Stimulated activated CD4-positive, alpha-beta T cell treated with anti-CD3 and anti-CD28 coated beads, Interleukin-12 subunit alpha, Interleukin-12 subunit beta, amount 100 ng/mL, for 4 hours (primary cell): Measurements from ENCODE around the gene LGALS8.
"Not testable (repeated sequence)": the region's sequence is repeated elsewhere in the genome, so short reads cannot be mapped to it uniquely, and the experiment has no call there.

Source experiments
- DNase-seq: peaks from one replicate; pipeline ENCODE4 v3.0.0-alpha.2; 2020

The LGALS8 gene

DNA sequence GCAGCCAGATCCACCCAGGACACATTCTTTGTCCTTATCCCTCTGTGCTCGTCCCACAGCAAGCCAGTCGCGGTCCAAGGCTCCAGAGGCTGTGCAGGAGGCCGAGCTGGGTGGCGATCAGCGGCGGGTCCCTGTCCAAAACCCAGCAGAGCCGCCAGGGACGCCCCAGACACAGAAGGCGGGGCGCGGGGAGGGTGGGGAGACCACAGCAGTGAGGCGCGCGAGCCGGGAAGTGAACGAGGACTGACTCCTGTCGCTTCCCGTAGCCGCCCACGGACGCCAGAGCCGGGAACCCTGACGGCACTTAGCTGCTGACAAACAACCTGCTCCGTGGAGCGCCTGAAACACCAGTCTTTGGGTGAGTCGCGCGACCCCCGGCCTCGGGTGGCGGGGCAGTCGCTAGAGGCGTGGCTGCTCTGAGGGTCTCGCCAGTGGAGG lies at the start of gene LGALS8:
TSS of gene LGALS8 (plus strand) at position 279 of the 438 bp plus-strand sequence. CDS start 2,089 bp downstream, outside the sequence.
- DNase-seq, result peak; percentile 86

DNA sequence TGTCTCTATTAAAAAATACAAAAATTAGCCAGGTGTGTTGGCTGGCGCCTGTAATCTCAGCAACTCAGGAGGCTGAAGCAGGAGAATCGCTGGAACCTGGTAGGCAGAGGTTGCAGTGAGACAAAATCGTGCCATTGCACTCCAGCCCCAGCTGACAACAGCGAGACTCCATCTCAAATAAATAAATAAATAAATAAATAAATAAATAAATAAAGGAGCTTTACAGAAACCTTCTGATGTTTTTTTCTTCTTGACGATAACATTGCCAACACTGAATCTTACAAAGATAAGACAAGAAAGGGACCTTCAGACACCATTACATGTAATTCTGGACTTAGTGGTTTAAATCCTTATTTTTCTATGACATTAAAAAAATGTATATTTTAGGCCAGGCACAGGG lies 47.8 kb upstream of the LGALS8 start:
- DNase-seq, result no peak

DNA sequence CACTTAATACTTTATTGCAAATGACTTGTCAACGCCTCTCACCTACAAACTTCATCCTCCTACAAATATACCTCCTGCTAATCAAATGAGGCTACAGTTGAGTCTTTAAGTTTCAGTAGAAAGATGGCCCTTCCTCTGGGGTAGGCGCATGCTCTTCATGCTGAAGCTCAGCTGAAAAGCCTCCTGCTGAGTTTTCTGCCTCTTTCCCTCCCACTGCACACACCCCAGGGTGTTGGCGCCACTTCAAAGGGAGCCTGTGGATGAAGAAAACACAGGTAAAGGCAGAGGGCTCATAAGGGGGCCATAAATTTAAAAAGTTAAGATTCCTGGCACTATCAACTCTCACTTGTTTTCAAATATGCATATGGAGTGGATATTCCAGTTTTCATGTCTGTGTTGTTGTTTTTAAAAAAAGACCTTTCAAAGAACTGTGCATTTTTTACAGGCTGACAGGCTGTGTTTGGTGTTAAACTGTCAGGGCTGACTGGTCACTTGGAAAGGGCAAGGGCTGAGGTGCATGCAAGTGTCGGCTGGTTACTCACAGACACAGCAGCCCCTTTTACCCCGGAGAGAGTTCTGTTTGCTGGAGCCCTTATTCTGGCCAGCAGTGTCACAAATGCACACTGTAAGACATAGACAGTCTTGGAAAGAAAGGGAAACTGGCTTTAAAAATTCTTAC lies 42.9 kb upstream of the LGALS8 start:
- DNase-seq, result no peak

DNA sequence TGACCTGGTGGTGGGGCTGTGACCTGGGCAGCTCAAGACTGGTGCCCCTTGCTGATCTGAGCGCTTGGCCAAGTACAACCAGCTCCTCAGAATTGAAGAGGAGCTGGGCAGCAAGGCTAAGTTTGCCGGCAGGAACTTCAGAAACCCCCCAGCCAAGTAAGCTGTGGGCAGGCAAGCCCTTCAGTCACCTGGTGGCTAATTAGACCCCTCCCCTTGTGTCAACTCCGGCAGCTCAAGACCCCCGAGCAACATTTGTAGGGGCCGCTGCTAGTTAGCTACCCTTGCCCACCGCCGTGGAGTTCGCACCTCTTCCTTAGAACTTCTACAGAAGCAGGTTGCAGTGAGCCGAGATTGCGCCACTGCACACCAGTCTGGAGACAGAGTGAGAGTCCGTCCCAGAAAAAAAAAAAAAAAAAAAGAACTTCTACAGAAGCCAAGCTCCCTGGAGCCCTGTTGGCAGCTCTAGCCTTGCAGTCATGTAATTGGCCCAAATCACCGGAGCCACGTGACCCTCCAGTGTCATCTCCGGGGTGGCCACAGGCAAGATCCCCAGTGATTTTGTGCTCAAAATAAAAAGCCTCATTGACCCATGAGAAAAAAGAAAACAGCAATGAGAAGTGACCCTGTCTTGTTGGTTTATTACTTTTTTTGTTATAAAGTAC lies 39.3 kb upstream of the LGALS8 start:
- no peak for DNase-seq

DNA sequence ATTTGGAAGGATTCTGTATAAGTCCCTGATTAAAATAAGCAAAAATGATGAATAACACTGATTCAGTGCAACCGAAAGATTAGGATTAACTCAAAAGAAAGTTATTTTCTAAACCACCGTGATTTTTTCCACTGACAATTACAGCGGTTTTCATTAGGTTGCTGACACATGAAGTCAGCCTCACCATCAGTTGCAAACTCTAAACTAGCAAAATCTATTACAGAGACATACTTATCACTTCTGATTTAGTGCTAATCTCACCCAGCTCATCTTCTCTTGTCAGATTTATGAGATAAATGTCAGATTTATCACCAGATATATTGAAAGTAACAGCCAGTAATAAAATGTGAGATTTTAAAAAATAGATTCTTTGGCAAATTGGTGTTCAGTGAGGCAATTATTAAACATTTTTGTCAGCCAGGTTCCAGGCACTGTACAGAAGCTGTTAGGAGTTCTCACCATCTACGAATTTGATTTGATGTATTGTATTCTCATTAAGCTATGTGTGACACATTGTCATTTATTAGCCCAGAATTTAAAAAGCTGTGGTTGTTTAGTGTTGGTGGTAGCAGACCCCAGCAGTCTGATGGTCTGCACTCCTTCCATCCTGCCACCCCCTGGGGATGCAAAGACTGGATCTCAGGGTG lies 37.3 kb upstream of the LGALS8 start:
- DNase-seq, result no peak

DNA sequence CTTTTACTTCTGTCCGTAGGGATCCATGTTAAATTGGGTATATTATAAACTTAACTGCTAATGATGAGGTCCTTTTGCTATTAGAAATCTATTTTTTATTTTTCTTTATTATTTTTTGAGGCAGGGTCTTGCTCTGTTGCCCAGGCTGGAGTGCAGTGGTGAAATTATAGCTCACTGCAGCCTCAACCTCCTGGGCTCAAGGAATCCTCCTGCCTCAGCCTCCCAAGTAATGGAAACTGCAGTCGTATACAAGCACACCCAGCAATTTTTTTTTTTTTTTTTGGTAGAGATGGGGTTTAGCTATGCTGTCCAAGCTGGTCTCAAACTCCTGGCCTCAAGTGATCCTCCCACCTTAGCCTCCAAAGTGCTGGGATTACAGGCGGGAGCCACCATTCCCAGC lies 34.6 kb upstream of the LGALS8 start:
- DNase-seq, result not testable (repeated sequence)

DNA sequence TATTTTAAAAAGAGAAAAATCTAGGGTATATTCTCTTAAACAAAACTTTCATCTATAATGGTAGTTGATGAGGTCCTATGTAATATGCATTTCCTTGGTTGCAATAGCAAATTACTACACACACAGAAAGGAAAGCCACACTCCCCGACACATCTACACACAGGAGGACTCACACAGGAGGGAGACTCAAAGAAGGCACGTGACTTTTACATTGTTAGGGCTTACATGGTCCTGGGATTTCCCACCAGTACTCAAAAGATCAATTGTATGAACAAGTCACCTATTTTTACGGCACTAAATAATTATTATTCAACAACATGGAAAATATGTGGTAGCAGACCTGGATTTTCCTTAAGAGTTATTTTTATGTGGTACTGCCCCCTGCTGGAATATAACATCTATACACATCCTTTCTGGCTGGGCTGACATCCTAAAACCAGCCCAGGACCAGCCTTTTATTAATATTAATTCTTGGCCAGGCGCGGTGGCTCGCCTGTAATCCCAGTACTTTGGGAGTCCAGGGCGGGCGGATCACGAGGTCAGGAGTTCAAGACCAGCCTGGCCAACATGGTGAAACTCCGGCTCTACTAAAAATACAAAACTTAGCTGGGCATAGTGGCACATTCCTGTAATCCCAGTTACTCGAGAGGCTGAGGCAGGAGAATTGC lies 33.9 kb upstream of the LGALS8 start:
- DNase-seq, result no peak

DNA sequence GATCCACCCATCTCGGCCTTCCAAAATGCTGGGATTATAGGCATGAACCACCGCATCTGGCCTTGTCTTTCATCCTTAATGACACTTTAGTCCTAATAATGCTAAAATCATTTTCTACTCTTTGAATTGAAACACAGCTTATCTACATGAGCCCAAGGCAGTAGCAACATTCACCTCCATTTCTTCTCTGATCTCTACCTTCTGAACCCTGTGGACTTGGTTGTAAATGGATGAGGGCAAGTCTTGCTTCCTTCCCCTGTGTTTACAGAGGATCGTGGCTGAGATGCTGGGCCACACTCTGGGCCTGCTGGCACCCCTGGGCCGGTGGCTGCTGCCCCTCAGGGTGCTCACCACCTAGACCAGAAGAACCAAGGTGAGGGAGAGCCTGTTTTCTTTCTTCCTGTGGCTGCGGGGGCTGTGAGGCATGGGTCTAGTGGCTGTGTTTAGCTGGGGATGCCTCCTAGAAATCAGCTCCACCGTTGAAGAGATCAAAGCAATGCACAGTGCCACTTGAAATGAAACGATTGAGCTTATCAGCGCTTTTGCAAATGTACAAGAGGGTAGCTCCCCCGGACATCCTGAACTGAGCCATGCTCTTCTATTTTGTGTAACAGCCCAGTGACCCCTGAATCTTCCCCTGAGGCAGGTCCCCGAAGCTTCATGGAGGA lies 32.2 kb upstream of the LGALS8 start:
- no peak for DNase-seq

DNA sequence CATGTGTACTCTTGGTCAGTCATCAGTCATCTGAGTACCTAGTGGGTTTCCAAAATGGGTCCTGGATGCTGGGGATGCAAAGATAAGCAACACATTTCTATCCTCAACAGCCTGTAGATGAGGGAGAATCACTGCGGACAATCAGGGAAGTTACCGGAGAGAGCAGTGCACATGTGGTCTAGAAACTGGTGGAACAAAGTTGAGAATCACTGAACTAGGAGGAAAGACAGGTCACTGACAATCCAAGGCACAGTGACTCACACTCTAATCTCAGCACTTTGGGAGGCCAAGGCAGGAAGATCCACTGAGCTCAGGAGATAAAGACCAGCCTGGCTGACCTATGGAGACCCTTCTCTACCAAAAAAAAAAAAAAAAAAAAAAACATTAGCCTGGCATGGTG lies 31.4 kb upstream of the LGALS8 start:
- DNase-seq, result no peak

DNA sequence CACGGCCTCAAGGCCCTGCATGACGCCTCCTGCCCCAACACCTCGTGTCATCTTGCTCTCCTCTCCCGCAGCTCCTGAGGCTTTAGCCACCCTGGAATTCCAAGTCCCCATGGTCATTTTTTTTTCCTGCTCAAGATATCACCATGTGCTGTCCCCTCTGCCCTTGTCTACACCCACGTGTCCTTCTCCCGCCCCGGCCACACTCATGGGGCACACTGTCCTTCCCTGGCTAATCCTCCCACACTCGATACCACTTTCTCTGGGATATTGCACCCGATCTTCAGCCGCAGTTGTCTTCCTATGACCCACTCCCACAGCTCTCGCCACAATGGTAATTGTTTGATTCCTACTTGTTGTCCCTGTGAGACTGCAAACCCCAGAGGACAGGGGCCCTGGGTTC lies 29.7 kb upstream of the LGALS8 start:
- DNase-seq, result no peak

DNA sequence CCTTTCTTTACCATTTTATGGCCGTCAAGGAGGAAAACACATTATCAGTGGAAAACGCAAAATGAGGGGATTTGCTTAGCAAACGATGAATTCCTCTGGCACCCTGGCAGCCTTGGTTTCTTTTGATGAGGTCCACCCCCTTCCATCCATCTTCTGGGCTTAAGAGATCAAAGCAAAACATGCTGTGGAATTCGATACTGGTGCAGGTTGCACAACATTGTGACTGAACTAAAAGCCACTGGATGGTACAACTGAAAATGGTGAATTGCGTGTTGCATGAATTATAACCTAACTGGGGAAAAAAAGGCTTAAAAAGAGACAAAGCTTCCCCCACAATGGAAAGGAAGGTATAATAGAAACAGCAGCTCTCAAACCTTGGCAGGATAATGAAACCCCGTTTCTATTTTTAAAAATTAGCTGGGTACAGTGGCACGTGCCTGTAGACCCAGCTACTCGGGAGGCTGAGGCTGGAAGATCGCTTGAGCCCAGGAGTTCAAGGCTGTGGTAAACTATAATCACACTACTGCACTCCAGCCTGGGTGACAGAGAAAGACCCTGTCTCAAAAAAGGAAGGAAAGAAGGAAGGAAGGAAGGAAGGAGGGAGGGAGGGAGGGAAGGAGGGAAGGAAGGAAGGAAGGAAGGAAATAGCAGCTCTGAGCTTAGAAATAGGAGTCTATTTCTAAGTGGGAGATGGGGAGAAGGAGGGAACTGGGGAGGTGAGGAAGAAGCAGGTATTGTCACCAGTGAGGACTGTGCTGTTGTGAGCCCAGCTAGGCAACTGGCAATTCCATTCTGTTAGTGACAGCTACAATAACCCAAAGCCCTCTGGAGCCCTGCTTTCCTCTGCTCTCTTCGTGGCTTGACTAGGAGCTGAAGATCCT lies 29.0 kb upstream of the LGALS8 start:
- no peak for DNase-seq

DNA sequence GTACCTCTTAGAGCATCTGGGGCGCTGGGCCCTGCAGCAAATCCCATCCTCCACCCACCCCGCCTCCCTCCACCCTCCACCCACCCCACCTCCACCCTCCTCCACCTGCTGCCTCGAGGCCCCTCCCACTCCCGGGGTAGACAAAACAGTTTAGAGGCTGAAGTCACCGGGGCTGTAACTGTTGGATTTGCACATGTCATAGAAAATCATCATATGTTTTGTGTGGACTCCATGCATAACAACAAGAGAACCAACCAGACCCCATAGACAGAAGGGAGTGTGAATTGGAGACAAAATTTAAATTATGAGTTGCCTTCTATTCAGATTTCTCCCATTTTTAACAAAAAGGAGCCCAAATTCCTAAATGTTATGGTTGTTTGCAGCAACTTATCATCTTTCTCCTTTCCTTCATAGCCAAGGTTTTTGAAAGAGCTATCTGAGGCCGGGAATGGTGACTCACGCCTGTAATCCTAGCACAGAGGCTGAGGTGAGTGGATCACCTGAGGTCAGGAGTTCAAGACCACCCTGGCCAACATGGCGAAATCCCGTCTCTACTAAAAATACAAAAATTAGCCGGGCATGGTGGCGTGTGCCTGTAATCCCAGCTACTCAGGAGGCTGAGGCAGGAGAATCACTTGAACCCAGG lies 28.2 kb upstream of the LGALS8 start:
- no peak for DNase-seq

DNA sequence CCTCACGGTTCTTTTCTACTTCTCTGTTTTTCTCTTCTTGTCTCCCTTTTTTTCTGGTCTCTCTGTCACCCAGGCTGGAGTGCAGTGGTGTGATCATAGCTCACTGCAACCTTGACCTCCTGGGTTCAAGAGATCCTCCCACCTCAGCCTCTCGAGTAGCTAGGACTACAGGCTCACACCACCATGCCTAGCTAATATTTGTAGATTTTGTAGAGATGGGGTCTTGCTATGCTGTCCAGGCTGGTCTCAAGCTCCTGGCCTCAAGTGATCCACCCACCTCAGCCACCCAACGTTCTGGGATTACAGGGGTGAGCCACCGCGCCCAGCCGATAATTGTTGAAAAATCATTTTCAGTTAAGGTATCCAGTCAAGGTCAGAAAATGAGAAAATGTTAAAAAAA lies 25.9 kb upstream of the LGALS8 start:
- DNase-seq, result no peak

DNA sequence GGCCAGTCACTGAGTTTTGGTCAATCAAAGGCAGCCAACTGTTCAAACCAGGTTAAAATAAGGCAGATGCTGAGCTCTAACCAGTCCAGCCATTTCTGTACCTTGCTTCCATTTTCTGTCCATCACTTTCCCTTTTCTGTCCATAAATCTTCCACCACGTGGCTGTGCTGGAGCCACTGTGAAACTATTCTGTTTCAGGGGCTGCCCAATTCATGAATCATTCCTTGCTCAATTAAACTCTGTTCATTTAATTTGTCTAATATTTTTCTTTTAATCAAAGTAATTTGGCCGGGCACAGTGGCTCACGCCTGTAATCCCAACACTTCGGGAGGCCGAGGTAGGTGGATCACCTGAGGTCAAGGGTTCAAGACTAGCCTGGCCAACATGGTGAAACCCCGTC lies 22.7 kb upstream of the LGALS8 start:
- DNase-seq, result no peak

DNA sequence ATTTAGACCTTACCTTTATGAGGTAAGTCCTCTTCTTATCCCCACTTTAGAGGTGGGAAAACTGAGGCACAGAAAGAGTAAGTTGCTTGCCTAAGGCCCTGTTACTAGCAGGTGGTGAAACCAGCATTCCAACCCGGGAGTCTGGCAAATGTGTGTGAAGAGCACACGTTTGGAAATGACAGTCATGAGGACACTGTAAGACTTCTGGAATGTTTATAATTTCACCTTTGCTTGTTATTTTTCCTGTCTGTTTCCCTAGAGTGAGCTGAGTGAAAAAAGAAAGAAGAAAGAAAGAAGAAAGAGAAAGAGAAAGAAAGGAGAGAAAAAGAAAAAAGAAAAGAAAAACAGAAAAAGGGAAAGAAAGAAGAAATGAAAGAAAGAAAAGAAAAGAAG lies 21.2 kb upstream of the LGALS8 start:
- DNase-seq, result no peak

DNA sequence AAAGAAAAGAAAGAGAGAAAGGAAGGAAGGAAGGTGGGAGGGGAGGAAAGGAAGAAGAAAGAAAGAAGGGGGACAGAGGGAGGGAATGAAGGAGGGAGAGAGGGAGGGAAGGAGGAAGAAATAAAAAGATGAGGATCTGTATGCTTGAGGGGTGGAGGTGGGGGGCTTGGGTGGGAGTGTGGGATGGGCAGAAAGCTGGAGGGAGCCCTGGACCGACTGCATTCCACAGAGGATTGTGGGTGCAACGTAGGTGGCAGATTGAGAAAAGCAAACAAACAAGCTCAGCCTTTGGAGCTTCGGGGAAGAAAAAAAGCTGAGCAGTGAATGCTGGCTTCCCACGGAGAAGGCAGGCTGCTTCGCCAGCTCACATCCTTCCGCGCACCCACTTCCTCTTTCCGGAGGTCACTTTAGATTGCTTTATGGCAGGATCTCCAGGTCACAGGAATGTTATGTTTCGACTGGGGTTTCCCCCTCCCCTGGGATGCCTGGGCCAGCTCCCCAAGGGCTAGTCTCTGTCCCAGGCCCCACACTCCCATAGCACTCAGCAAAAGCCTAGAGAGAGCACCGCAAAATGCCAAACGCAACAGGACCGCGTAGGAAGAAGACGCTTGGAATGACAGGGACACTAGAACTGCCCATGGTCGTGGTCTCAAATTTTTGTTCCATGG lies 20.7 kb upstream of the LGALS8 start:
- DNase-seq, result no peak

DNA sequence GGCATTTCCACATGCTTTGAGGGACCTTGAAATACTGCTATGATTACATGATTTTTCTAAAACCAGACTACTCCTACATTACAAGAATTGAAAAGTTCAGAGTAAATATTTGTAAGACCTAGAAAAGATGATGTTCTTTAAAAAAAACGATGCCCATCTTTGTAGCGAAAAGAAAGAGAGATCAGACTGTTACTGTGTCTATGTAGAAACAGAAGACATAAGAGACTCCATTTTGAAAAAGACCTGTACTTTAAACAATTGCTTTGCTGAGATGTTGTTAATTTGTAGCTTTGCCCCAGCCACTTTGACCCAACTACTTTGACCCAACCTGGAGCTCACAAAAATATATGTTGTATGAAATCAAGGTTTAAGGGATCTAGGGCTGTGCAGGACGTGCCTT lies 19.4 kb upstream of the LGALS8 start:
- not testable (repeated sequence) for DNase-seq

DNA sequence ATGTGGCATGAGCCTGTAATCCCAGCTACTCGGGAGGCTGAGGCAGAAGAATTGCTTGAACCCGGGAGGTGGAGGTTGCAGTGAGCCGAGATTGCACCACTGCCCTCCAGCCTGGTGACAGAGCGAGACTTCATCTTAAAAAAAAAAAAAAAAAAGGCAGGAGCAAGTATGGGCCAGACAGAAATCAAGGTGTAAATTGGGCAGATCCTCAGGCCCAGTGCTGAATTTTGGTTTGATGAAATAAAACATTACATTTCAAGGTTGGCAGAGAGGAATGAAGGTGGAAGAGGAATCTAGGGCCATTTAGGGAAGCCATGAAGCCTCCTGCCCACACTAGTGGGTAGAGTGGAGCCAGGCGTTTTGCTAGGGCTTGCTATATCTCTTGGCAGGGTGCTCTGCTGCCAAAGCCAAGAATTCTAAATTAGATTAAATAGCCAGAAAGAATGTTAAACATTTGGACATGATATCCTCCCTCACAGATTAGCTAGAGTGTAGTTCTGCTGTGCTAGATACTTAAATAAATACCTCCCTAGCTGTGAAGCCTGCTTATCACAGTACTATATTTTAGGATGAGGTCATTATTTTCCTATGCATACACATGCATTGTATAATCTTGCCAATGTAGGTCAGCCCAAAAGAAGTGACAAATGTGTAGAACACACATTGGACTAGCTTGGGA lies 16.6 kb upstream of the LGALS8 start:
- DNase-seq, result no peak

DNA sequence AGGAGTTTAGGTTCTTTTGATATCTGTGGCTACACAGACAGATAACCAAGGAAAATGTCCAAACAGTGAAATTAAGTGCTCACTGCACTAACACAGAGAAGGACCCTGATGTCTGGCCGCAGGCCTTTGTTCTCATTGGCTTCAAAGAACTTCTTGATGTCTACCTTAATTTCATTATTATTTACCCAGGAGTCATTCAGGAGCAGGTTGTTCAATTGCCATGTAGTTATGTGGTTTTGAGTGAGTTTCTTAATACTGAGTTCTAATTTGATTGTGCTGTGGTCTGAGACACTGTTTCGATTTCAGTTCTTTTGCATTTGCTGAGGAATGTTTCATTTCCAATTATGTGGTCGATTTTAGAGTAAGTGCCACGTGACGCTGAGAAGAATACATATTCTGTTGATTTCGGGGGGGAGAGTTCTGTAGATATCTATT lies 15.2 kb upstream of the LGALS8 start:
- DNase-seq, result no peak

DNA sequence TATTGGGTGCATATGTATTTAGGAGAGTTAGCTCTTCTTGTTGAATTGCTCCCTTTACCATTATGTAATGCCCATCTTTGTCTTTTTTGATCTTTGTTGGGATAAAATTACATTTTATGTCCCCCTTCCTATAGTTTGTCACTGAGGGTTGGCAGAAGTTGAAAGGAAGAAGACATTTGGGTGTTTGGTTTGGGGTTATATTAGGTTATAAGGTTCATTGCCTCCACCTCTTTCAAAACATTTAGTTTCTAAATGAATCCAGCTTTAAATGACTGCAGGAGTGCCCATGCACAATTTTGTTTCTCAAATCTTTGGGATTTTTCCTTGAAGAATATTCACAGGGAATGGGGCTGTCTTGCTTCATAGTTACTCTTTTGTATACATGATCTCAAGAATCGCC lies 14.6 kb upstream of the LGALS8 start:
- no peak for DNase-seq
